ENCODE data around the gene MACROD1.
A peak's percentile ranks its signal among the peaks of the same experiment; 100 is the strongest.

MACROD1 gene, protein sequence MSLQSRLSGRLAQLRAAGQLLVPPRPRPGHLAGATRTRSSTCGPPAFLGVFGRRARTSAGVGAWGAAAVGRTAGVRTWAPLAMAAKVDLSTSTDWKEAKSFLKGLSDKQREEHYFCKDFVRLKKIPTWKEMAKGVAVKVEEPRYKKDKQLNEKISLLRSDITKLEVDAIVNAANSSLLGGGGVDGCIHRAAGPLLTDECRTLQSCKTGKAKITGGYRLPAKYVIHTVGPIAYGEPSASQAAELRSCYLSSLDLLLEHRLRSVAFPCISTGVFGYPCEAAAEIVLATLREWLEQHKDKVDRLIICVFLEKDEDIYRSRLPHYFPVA

DNA sequence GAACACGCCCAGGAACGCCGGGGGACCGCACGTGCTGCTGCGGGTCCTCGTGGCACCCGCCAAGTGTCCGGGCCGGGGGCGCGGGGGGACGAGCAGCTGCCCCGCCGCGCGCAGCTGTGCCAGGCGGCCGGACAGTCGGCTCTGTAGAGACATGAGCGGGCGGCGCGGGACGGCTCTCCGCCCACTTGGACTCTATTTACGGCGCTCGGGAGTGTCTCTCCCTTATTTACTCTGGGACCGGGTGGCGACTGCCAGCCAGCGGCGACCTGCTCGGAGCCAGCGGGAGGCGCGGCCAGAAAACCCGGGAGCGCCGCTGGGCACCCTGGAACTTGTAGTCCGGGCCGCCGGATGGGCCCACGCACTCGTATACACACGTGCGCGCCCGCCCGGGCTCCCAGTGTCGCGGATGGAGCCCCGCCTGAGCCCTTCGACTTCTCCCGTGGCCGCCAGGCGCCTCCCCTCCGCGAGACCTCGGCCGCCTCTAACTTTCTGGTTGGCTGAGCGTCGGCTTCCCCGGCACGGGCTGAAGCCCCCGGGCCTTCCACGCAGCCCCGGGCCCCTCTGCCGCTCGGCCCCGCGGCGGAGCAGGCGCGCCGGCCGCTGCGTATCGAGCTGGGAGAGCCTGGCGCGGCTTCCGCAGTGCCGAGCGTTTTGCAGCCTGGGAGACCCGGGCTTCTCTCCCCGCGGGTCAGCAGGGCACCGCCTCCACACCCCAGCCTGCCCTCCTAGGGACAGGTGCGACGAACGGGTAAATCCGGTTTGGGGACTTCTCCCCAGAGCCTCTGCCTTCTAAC lies at the start of gene MACROD1:
MACROD1 (minus strand) TSS at position 272 of the 794 bp plus-strand sequence; CDS start at position 153, 119 bp downstream.
- Histone ChIP-seq H3K4me3 (replicated peaks; ENCODE audit: low read depth, low read length) (peak within 1 kb of the TSS; percentile 69), H3K36me3 (ENCODE audit: control insufficient read depth, insufficient read depth, low read length) (no peaks in the 10 kb centered on the region), H3K27me3 (replicated peaks; ENCODE audit: control insufficient read depth, insufficient read depth, low read length) (no peaks in the 10 kb centered on the region)
- TF ChIP-seq, protein P1, sequence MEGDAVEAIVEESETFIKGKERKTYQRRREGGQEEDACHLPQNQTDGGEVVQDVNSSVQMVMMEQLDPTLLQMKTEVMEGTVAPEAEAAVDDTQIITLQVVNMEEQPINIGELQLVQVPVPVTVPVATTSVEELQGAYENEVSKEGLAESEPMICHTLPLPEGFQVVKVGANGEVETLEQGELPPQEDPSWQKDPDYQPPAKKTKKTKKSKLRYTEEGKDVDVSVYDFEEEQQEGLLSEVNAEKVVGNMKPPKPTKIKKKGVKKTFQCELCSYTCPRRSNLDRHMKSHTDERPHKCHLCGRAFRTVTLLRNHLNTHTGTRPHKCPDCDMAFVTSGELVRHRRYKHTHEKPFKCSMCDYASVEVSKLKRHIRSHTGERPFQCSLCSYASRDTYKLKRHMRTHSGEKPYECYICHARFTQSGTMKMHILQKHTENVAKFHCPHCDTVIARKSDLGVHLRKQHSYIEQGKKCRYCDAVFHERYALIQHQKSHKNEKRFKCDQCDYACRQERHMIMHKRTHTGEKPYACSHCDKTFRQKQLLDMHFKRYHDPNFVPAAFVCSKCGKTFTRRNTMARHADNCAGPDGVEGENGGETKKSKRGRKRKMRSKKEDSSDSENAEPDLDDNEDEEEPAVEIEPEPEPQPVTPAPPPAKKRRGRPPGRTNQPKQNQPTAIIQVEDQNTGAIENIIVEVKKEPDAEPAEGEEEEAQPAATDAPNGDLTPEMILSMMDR (IDR thresholded peaks at IDR 0.05; ENCODE audit: insufficient read depth, low read length, poor library complexity, severe bottlenecking), result peak; percentile 4
- peak; percentile 87 for DNase-seq (ENCODE audit: extremely low read depth, insufficient read length)

DNA sequence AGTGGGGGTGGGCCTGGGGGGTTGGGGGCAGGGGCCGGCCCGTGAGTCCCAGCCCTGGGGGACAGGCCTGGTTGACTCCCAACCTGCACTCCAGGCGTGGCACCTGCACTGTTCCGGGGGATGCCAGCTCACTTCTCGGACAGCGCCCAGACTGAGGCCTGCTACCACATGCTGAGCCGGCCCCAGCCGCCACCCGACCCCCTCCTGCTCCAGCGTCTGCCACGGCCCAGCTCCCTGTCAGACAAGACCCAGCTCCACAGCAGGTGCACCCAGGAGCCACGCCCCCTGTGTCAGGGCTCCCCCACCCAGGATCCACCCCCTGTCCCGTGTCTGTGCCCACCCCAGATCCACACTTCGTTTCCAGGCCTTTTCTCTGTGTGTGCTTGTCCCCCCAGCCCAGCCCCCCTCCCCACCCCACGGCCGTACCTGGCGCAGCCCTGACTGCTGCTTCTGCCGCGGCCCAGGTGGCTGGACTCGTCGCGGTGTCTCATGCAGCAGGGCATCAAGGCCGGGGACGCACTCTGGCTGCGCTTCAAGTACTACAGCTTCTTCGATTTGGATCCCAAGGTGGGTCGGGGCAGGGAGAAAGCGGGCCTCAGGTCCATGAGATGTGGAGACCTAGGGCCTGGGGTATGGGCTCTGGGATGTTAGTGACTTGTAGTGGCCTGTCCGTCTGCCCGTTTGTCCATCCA lies 45.4 kb upstream of the MACROD1 start:
- Histone ChIP-seq H3K36me3 (ENCODE audit: control insufficient read depth, insufficient read depth, low read length) (peaks cover 32% of the 10 kb centered on the region), H3K27me3 (replicated peaks; ENCODE audit: control insufficient read depth, insufficient read depth, low read length) (no peaks in the 10 kb centered on the region), H3K4me3 (replicated peaks; ENCODE audit: low read depth, low read length) (no peak overlapping the region)
- TF ChIP-seq, protein P1 (IDR thresholded peaks at IDR 0.05; ENCODE audit: insufficient read depth, low read length, poor library complexity, severe bottlenecking), result no peak
- DNase-seq (ENCODE audit: extremely low read depth, insufficient read length), result no peak

DNA sequence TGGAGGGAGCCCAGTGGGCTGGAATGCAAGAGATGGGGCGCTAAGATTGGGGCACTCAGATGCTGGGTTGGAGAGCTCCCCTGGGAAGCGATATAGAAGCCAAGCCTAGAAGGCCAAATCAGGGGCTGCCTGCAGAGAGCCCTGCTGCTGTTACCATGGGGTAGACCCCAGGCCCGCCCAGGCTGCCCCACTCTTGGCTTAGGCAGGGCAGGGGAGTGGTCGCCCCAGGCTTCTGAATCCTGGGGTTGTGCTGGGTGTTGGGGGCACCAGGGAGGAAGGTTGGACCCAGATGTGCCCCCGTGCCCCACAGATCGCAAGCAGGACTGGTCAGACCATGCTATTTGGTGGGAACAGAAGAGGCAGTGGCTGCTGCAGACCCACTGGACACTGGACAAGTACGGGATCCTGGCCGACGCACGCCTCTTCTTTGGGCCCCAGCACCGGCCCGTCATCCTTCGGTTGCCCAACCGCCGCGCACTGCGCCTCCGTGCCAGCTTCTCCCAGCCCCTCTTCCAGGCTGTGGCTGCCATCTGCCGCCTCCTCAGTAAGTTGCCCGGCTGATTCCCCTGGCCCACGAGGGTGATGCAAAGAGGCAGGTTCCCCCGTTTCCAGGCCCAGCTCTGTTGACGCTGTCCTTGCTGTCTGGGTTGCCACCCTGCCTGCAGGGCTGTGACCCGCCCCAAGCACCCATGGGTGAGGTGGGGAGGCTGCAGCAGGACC lies 44.5 kb upstream of the MACROD1 start:
- TF ChIP-seq, protein P1 (IDR thresholded peaks at IDR 0.05; ENCODE audit: insufficient read depth, low read length, poor library complexity, severe bottlenecking), result no peak
- Histone ChIP-seq H3K27me3 (replicated peaks; ENCODE audit: control insufficient read depth, insufficient read depth, low read length) (no peaks in the 10 kb centered on the region), H3K4me3 (replicated peaks; ENCODE audit: low read depth, low read length) (no peak overlapping the region), H3K36me3 (ENCODE audit: control insufficient read depth, insufficient read depth, low read length) (peaks cover 32% of the 10 kb centered on the region)
- no peak for DNase-seq (ENCODE audit: extremely low read depth, insufficient read length)

DNA sequence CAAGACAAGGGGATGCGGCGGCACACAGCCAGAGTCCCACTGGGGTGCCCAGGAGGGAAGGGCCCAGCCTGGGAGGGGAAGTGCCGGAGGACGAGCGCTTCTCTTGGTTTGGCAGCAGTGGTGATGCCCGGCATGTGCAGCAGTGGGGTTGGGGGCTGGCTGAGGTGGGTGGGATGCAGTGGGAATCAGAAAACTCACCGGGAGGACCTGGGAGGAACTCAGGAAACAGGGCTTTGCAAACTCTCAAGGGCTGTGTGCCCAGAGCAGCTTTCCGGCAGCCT lies 43.6 kb upstream of the MACROD1 start:
- Histone ChIP-seq H3K36me3 (ENCODE audit: control insufficient read depth, insufficient read depth, low read length) (peaks cover 30% of the 10 kb centered on the region), H3K4me3 (replicated peaks; ENCODE audit: low read depth, low read length) (no peak overlapping the region), H3K27me3 (replicated peaks; ENCODE audit: control insufficient read depth, insufficient read depth, low read length) (no peaks in the 10 kb centered on the region)
- no peak for DNase-seq (ENCODE audit: extremely low read depth, insufficient read length)
- TF ChIP-seq, protein P1 (IDR thresholded peaks at IDR 0.05; ENCODE audit: insufficient read depth, low read length, poor library complexity, severe bottlenecking), result no peak

DNA sequence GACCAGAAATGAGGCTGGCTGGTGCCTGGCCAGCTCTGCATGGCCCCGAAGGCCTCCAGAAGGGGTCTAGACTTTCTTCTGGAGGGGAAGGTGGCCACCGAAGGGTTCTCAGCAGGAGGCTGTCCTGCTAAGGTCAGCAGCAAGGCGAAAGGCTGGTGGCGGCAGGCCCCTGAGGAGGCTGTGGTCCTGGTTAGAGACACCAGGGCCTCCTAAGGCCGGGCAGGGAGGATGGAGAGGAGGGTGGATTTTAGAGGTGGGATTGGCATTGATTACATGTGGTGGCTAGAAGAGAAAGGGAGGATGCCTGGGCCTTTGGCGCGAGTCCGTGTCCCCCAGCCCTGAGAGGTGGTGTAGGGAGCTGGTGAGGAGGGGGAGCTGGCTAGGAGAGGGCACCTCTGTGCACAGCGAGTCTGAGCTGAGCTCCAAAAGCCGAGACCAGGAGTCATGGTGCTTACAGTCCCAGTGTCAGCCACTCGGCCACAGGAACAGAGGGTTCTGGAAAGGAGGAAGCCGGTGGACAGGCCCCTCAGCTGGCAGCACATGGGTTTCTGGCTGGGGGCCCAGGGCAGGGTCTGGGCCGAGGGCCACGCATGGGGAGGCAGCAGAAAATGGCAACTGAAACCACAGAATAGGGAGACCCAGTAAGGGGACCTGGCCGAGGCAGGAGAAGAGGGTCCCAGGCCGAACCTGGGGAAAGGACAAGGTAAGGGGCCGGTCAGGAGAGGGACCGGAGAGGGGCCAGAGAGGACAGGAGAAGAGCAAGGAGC lies 43.1 kb upstream of the MACROD1 start:
- Histone ChIP-seq H3K36me3 (ENCODE audit: control insufficient read depth, insufficient read depth, low read length) (peaks cover 35% of the 10 kb centered on the region), H3K27me3 (replicated peaks; ENCODE audit: control insufficient read depth, insufficient read depth, low read length) (no peaks in the 10 kb centered on the region), H3K4me3 (replicated peaks; ENCODE audit: low read depth, low read length) (peak overlapping the region; percentile 70; the same call in 1 of the 2 replicates)
- no peak for DNase-seq (ENCODE audit: extremely low read depth, insufficient read length)
- TF ChIP-seq, protein P1 (IDR thresholded peaks at IDR 0.05; ENCODE audit: insufficient read depth, low read length, poor library complexity, severe bottlenecking), result no peak

All from GM06990 (cell line).